Measurements from ENCODE around the gene CORIN. TPM values are rescaled to one million over a fixed set of nuclear protein-coding genes. Genes with fewer than 3 reads are reported as not detected.

The CORIN gene
- total RNA-seq, 1 experiment from 2014 or later = 3.5 TPM

DNA sequence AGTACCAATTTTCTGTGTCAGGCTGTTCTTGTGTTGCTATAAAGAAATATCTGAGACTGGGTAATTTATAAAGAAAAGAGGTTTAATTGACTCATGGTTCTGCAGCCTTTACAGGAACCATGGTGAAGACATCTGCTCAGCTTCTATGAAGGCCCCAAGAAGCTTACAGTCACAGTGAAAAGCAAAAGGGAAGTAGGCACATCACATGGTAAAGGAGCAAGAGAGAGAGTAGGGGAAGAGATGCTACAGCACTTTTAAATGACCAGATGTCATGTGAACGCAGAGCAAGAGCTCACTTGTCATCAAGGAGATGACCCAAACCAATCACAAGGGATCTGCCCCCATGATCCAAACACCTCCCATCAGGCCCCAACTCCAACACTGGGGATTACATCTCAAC, 178.5 kb downstream of the CORIN start:
- RAD21 ChIA-PET (ENCODE audit: low non-redundant PET in 1 of 2, low total read pairs in 2 of 2, uncharacterized antibody in 2 of 2, unreplicated experiment in 2 of 2) = no interaction called here
- no TSS peak for BruUV-seq (replicated peaks)

More for the DNA sequence above, 178.5 kb downstream of the CORIN start:
- no peak overlapping the region for H3K4me3 ChIP-seq (replicated peaks in 1 of 2; ENCODE audit: low read depth in 1 of 2, low read length in 2 of 2)
- no peaks in the 10 kb centered on the region for H3K27me3 ChIP-seq (ENCODE audit: insufficient read depth, low read length)
- ChIA-PET POLR2A (no interaction called here), CTCF (no interaction called here)
- H3K9ac ChIP-seq (ENCODE audit: low read length) = no peak overlapping the region
- DNase-seq (ENCODE audit: low read depth, low spot score) (no peak), ATAC-seq (no peak)
- intact Hi-C loops (cut with micrococcal nuclease) = no loop called here
- no peak overlapping the region for H3K4me2 ChIP-seq (ENCODE audit: low read length)
- H3K4me1 ChIP-seq (ENCODE audit: control insufficient read depth in 1 of 2, insufficient read depth in 2 of 2, low read length in 2 of 2) = no peaks in the 10 kb centered on the region
- H3K9me2 ChIP-seq (ENCODE audit: insufficient read depth) = no peaks in the 10 kb centered on the region
- H4K20me1 ChIP-seq (ENCODE audit: insufficient read depth) = no peaks in the 10 kb centered on the region
- no peak overlapping the region for H3K27ac ChIP-seq (ENCODE audit: low read depth, low read length)
- no peak overlapping the region for H2AFZ ChIP-seq (ENCODE audit: low read depth, low read length, poor library complexity, severe bottlenecking)
- no peaks in the 10 kb centered on the region for H3K9me3 ChIP-seq (ENCODE audit: control insufficient read depth in 1 of 2, insufficient read depth in 1 of 2, low read depth in 1 of 2, low read length in 2 of 2)
- no peaks in the 10 kb centered on the region for H3K36me3 ChIP-seq (ENCODE audit: control insufficient read depth in 1 of 2, insufficient read depth in 2 of 2, low read length in 2 of 2)
- no peak for TF ChIP-seq EZH2 (IDR thresholded peaks at IDR 0.05)
- no peak for TF ChIP-seq ELF1 (IDR thresholded peaks at IDR 0.05; ENCODE audit: borderline replicate concordance, low read depth)
- TF ChIP-seq, protein P1, sequence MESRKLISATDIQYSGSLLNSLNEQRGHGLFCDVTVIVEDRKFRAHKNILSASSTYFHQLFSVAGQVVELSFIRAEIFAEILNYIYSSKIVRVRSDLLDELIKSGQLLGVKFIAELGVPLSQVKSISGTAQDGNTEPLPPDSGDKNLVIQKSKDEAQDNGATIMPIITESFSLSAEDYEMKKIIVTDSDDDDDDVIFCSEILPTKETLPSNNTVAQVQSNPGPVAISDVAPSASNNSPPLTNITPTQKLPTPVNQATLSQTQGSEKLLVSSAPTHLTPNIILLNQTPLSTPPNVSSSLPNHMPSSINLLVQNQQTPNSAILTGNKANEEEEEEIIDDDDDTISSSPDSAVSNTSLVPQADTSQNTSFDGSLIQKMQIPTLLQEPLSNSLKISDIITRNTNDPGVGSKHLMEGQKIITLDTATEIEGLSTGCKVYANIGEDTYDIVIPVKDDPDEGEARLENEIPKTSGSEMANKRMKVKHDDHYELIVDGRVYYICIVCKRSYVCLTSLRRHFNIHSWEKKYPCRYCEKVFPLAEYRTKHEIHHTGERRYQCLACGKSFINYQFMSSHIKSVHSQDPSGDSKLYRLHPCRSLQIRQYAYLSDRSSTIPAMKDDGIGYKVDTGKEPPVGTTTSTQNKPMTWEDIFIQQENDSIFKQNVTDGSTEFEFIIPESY (IDR thresholded peaks at IDR 0.05; ENCODE audit: extremely low read depth, insufficient replicate concordance, low read length) = no peak
- no peak for TF ChIP-seq RAD21 (IDR thresholded peaks at IDR 0.05; ENCODE audit: low read depth)
- TF ChIP-seq, protein P2, sequence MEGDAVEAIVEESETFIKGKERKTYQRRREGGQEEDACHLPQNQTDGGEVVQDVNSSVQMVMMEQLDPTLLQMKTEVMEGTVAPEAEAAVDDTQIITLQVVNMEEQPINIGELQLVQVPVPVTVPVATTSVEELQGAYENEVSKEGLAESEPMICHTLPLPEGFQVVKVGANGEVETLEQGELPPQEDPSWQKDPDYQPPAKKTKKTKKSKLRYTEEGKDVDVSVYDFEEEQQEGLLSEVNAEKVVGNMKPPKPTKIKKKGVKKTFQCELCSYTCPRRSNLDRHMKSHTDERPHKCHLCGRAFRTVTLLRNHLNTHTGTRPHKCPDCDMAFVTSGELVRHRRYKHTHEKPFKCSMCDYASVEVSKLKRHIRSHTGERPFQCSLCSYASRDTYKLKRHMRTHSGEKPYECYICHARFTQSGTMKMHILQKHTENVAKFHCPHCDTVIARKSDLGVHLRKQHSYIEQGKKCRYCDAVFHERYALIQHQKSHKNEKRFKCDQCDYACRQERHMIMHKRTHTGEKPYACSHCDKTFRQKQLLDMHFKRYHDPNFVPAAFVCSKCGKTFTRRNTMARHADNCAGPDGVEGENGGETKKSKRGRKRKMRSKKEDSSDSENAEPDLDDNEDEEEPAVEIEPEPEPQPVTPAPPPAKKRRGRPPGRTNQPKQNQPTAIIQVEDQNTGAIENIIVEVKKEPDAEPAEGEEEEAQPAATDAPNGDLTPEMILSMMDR (IDR thresholded peaks at IDR 0.05 in 2 of 3, conservative IDR thresholded peaks at IDR 0.05 in 1 of 3; ENCODE audit: borderline replicate concordance in 1 of 3, insufficient read depth in 1 of 3, low read depth in 2 of 3, low read length in 2 of 3) = no peak
- no peak for TF ChIP-seq EGR1 (IDR thresholded peaks at IDR 0.05; ENCODE audit: low read depth)
- H3K79me2 ChIP-seq (ENCODE audit: insufficient read depth, low read length) = no peaks in the 10 kb centered on the region

Measured in HCT116 (cell line).